ENCODE measurements around the gene SIKE1.
"Not testable (repeated sequence)": the region's sequence is repeated elsewhere in the genome, so short reads cannot be mapped to it uniquely, and the experiment has no call there.

Gene SIKE1

DNA sequence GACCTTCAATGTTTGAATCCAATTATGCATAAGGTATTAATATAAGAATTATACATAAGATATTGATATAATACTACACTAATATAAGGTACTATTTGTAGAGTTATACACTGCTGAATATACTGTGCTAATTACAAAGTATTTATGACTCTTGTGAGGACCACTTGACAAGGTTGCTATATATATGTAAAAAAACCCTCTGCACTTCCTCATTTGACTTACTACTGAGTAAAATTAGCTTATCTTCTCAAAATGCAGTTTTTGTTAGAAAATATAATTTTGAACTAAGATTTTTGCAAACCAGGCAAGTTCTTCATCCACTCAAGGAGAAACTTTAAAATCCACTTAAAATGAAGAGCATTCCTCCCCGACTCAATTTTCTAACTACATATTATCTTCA is 8.5 kb downstream of the SIKE1 start:
- DNase-seq (ENCODE audit: low read depth in 1 of 2, low spot score in 1 of 2), result no peak
- no peak for TF ChIP-seq JUND (IDR thresholded peaks at IDR 0.05; ENCODE audit: low read depth)
- in situ Hi-C loops (cut with HindIII; ENCODE audit: low pct_unique_long_range_greater_than_20kb, low sequenced_read_pairs), result no loop called here

DNA sequence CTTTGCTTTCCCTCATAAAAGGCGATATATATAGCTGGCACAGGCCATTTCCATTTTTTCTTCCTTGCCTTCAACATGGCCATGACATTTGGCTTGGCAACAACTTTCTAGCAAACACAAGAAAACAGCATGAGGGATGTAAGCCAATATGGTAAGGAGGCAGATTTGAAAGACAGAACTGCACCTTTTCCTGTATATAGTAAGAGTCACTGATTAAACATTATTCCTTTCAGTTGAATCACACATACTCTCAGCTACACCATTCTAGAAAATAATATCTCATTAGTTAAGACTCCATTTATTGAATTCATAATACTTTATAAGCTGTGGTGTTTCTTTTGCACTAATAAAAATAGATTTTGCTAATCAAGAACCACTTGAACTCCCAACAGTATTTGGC is 9.5 kb downstream of the SIKE1 start:
- no peak for DNase-seq (ENCODE audit: low read depth in 1 of 2, low spot score in 1 of 2)
- TF ChIP-seq JUND (IDR thresholded peaks at IDR 0.05; ENCODE audit: low read depth), result no peak
- in situ Hi-C loops (cut with HindIII; ENCODE audit: low pct_unique_long_range_greater_than_20kb, low sequenced_read_pairs), result no loop called here

DNA sequence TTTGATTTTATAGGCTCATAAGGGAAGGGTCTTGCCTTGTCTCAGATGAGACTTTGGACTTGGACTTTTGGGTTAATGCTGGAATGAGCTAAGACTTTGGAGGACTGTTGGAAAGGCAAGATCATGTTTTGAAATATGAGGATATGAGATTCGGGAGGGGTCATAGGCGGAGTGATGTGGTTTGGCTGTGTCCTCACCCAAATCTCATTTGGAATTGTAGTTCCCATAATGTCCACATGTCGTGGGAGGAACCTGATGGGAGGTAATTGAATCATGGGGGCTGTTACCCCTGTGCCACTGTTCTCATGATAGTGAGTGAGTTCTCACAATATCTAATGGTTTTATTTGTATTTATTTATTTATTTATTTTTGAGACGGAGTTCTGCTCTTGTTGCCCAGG is 15.8 kb downstream of the SIKE1 start:
- DNase-seq (ENCODE audit: low read depth in 1 of 2, low spot score in 1 of 2), result no peak
- in situ Hi-C loops (cut with HindIII; ENCODE audit: low pct_unique_long_range_greater_than_20kb, low sequenced_read_pairs), result no loop called here
- TF ChIP-seq JUND (IDR thresholded peaks at IDR 0.05; ENCODE audit: low read depth), result no peak

DNA sequence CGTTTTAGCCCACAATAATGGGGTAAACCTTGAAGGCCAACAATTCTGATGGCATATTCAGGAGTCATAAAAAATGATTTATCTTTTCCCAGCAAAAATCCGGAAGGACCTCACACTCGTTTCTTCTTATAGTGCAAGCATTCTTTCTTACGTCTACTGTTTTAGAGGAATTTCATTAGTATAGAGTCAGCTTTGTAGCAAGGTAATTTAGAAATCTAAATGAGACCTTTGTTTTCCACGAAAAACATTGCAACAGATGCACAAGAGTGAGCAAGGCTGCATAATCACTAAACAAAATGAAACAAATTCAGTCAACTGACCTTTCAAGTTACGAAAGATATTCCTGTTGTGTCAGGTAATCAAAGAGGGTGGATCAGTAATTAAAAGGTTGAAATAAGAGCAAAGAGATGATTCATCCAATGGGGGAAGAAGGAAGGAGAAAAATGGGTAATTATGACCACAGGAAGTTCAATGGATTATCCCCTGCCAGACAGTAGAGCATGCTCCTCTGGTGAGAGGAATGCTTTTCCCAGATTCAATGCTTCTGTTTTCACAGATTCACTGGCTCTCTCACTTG is 22.1 kb downstream of the SIKE1 start:
- no peak for TF ChIP-seq JUND (IDR thresholded peaks at IDR 0.05; ENCODE audit: low read depth)
- in situ Hi-C loops (cut with HindIII; ENCODE audit: low pct_unique_long_range_greater_than_20kb, low sequenced_read_pairs), result no loop called here
- DNase-seq (ENCODE audit: low read depth in 1 of 2, low spot score in 1 of 2), result no peak

DNA sequence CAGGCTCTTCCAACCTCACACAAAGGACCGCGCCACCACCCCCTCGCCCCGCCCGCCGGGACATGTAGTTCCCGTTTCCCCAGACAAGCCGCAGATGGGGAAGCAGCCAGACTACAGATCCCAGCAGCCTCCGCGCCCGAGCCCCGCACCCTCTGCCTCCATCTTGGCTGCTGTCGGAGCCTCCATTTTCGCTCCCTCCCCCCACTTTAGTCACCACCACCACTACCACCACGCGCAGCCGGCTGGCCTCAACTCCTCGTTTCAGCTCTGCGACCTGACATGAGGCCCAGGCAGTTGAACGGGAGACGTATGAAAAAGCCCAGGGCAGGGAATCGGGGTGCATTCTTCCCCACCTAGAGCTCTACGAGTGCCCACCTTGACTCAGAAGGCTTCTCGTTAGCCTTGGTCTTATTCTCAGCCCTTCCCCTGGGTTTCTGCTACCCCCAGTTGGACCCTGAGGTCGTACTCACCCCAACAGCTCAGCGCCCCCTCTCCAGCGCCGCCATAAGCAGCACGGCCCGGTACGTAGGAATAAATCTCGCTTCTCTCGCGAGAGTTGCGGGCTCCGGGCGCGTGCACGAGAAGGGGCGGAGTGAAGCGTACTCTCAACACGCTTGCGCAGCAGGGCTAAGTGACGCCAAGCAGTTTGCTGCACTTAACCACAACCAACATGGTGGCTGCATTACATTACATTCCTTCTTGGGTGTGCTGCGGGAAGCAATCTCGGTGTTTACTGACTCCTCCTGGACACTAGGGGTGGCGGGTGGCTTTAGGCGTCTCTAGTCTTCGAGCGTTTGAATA is 22.8 kb downstream of the SIKE1 start, which contains the start of gene CSDE1:
Gene CSDE1 (minus strand): TSS at position 530 of the 801 bp plus-strand sequence. CDS start 18,094 bp downstream, outside the sequence.
- peak; percentile 65 to 98 for DNase-seq (ENCODE audit: low read depth in 1 of 2, low spot score in 1 of 2)
- TF ChIP-seq JUND (IDR thresholded peaks at IDR 0.05; ENCODE audit: low read depth), result no peak
- in situ Hi-C loops (cut with HindIII; ENCODE audit: low pct_unique_long_range_greater_than_20kb, low sequenced_read_pairs), result no loop called here

DNA sequence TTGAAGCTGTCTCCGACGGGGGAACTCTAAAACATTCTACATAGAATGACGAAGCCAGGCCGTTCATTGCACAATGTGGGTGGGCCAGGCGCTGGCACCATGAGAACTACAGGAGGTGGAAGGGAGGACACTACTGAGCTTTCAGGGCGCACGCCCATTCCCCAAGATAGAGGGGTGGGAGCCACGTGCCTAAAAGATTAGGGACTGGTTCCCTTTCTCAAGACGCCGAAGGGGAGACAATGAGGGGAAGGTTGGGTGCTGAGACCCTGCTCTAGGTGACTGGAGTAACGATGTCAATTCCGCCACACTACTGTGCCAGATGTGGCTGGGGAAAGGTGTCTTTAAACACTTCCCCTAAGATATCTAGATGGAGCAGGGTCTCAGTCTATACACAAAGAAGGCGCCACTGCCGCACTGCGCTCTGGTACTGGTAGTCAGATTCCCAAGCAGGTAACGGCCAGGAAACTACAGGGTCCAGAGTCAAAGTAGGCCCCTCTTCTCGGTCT is 23.5 kb downstream of the SIKE1 start:
- TF ChIP-seq JUND (IDR thresholded peaks at IDR 0.05; ENCODE audit: low read depth), result no peak
- DNase-seq (ENCODE audit: low read depth in 1 of 2, low spot score in 1 of 2), result no peak
- in situ Hi-C loops (cut with HindIII; ENCODE audit: low pct_unique_long_range_greater_than_20kb, low sequenced_read_pairs), result no loop called here

DNA sequence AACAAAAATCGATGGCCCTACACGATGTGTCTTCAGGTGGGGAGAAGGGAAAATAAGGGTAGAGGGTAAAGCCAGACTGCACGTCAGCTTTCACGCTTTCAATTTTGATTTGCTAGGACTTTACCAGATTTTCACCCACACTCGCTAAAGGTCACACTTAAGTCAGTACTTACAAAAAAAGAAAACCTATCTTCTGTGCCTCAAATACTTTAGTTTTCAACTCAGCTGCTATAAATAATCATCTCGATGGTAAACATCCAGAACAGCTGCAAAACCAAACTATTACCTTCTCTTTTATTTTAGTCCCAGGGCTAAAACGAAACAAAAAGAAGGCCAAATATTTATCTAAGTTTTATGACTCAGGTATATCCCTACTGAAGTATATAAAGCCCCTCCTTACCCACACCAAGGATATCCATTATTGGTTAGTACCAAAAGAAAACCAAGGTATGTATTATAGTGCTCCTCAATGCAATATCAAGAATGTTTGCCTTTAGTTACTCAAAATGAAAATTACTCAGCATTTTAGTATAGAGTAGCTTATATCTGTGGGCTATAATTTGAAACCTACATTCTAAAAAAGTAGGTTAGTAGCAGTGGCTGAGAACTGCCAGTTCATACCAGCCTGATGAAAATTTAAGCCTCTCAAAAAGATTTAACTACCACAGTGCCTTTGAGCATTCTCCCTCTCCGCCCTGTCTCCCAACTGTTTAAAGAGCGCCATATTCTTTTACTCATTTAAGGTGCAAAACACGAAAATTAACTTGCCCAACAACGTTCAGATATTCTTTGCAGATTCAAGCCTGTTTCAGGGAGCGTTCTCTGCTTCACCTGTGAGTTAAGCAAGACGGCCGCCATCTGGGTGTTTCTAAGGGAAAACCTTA is 24.2 kb downstream of the SIKE1 start:
- no peak for TF ChIP-seq JUND (IDR thresholded peaks at IDR 0.05; ENCODE audit: low read depth)
- in situ Hi-C loops (cut with HindIII; ENCODE audit: low pct_unique_long_range_greater_than_20kb, low sequenced_read_pairs), result no loop called here
- no peak for DNase-seq (ENCODE audit: low read depth in 1 of 2, low spot score in 1 of 2)

DNA sequence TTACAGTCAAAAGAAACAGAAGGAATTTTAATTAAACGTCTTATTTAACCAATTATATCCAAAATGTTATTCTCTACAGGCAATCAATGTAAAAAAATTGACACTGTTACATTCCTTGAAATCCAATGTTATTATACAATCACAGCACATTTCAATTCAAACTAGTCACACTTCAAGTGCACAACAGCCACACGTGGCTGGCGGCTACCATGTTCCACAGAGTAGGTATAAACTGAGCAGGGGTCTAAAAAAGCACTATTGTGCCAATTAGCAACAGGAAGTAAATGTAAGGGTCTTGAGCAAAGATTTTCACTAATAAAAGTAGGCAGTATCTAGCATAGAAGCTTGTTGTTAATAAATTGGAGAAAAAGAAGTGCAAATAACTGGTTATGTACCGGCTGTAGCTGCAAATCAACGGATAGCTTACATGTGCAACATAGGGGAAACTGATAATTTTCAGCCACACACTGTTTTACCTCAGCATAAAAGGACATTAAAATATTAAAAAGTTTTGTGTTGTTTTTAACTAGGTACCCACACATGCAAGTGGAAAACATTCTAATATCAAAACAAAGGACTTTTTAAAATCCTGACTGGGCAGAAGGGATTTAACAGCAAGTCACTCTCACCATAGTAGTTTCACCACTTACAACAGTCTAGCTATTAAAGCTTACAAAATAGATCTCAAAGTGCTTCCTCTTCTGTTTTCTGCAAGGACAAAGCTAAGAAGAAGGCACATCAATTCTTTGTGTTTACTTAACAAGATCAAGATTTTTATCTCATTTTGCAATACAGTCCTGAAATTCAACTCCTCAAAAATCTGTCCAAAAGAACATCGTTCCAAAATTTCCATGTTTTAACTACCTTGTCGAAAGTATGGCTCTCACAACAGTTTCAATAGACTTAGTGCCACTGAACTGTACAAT is 25.2 kb downstream of the SIKE1 start:
- in situ Hi-C loops (cut with HindIII; ENCODE audit: low pct_unique_long_range_greater_than_20kb, low sequenced_read_pairs), result no loop called here
- no peak for TF ChIP-seq JUND (IDR thresholded peaks at IDR 0.05; ENCODE audit: low read depth)
- DNase-seq (ENCODE audit: low read depth in 1 of 2, low spot score in 1 of 2), result no peak

DNA sequence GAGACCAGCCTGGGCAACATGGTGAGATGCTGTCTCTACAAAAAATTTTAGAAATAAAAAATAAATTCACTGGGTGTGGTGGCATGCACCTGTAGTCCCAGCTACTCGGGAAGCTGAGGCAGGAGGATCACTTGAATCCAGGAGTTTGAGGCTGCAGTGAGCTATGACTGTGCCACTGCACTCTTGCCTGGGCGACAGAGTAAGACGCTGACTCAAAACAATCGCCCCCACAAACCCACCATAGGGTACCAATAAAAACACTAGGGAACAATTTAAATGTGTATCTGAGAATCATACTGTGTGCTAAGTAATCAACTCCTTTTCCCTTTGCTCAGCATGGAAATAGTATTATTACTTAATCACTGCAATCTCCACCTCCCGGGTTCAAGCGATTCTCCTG is 26.8 kb downstream of the SIKE1 start:
- DNase-seq (ENCODE audit: low read depth in 1 of 2, low spot score in 1 of 2); in situ Hi-C loops (cut with HindIII; ENCODE audit: low pct_unique_long_range_greater_than_20kb, low sequenced_read_pairs): not testable (repeated sequence)

DNA sequence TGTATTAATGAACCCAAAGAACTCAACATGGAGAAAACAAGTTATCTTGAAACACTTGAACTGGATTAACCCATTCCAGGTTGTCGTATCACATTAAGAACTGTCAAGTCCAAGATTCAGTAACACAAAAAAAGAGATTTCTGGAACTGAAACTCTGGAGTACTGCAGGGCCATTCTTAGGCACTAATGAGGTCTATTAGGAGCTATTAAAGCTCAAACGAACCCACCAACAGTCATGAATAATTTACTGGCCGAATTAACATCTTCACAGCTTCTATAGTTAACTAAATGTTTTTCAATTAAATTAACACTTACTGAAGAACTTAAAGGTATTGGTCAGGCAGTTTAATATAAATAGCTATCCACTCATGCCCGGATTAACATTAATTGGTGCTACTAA is 27.3 kb downstream of the SIKE1 start:
- no peak for DNase-seq (ENCODE audit: low read depth in 1 of 2, low spot score in 1 of 2)
- in situ Hi-C loops (cut with HindIII; ENCODE audit: low pct_unique_long_range_greater_than_20kb, low sequenced_read_pairs), result no loop called here

DNA sequence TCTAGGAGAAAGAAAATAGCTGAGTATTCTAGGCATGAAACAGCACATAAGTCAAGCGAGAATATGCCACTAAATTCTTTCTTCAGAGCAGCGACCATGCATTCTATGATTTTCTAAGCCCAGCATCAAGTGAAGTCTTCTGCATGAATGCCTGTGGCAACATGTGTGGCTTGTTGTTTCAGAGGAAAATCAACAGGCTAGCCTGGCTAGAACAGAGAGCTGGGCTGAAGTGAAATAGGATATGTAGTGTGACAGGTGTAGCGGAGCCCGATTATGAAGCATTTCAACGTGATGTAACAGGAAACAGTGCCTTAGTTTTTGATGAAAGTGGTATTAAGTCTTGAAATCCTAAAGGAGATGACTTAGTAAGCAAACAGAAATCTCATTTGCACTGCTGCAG is 29.7 kb downstream of the SIKE1 start:
- in situ Hi-C loops (cut with HindIII; ENCODE audit: low pct_unique_long_range_greater_than_20kb, low sequenced_read_pairs), result no loop called here
- DNase-seq (ENCODE audit: low read depth in 1 of 2, low spot score in 1 of 2), result no peak
- no peak for TF ChIP-seq JUND (IDR thresholded peaks at IDR 0.05; ENCODE audit: low read depth)

More for the DNA sequence above, 27.3 kb downstream of the SIKE1 start:
- TF ChIP-seq JUND (IDR thresholded peaks at IDR 0.05; ENCODE audit: low read depth), result no peak

DNA sequence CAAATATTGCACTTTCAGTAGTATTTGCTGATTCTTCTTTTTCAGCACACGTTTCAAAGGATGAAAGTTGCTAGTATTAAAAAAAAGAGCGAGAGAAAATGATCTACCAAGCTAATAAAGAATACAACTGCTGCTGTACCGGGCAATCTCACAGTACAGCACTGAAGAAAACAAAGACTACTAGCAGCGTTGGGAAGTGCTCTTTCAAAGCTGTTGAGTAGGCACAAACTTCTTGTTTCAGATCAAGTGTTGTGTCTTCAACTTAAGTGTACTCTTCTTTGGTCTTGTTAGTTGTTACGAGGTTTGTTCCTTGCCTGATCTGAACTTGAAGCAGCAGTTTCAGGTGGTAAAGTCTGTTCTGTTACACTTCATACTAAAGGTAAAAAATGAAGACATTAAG is 30.6 kb downstream of the SIKE1 start:
- TF ChIP-seq JUND (IDR thresholded peaks at IDR 0.05; ENCODE audit: low read depth), result no peak
- in situ Hi-C loops (cut with HindIII; ENCODE audit: low pct_unique_long_range_greater_than_20kb, low sequenced_read_pairs), result no loop called here
- no peak for DNase-seq (ENCODE audit: low read depth in 1 of 2, low spot score in 1 of 2)
